ENCODE data around the gene HEATR1. TPM values are rescaled to one million over a fixed set of nuclear protein-coding genes. Genes with fewer than 3 reads are reported as not detected.
"Not testable (repeated sequence)": the region's sequence is repeated elsewhere in the genome, so short reads cannot be mapped to it uniquely, and the experiment has no call there.

HEATR1 gene
- total and polyA plus RNA-seq, 3 donors from 2014 or later, result 27.9 to 57.7 (median 51.7) TPM

DNA sequence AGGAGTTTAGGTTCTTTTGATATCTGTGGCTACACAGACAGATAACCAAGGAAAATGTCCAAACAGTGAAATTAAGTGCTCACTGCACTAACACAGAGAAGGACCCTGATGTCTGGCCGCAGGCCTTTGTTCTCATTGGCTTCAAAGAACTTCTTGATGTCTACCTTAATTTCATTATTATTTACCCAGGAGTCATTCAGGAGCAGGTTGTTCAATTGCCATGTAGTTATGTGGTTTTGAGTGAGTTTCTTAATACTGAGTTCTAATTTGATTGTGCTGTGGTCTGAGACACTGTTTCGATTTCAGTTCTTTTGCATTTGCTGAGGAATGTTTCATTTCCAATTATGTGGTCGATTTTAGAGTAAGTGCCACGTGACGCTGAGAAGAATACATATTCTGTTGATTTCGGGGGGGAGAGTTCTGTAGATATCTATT is 95.7 kb downstream of the HEATR1 start:
- no peak overlapping the region for H3K4me3 ChIP-seq
- H3K27me3 ChIP-seq, result no peaks in the 10 kb centered on the region
- intact Hi-C loops (cut with DNase I; ENCODE audit: low total_unique reads), result no loop called here
- no peaks in the 10 kb centered on the region for H3K36me3 ChIP-seq (ENCODE audit: low read depth, missing control alignments)
- 64 to 77% methylated on average over 6 of the region's 6 CpGs for WGBS, 2 donors
- no peak for DNase-seq
- peaks cover 9% of the 10 kb centered on the region for H3K4me1 ChIP-seq
- TF ChIP-seq POLR2A (IDR thresholded peaks at IDR 0.05) (no peak), CTCF (IDR thresholded peaks at IDR 0.05) (no peak)
- peak overlapping the region; percentile 15 to 19 for H3K27ac ChIP-seq
- no peaks in the 10 kb centered on the region for H3K9me3 ChIP-seq

- intact Hi-C loops (cut with DNase I; ENCODE audit: low total_unique reads), result no loop called here
- H3K27ac ChIP-seq, result peak overlapping the region in 1 of 2 donors; percentile 23
- peaks cover 20% of the 10 kb centered on the region for H3K4me1 ChIP-seq
- 62% methylated on average over 5 of the region's 5 CpGs for WGBS, 2 donors
- H3K36me3 ChIP-seq (ENCODE audit: low read depth, missing control alignments), result no peaks in the 10 kb centered on the region
- peak; percentile 77 for DNase-seq
- TF ChIP-seq CTCF (IDR thresholded peaks at IDR 0.05) (no peak), POLR2A (IDR thresholded peaks at IDR 0.05) (no peak)
- no peaks in the 10 kb centered on the region for H3K9me3 ChIP-seq
- no peaks in the 10 kb centered on the region for H3K27me3 ChIP-seq
- no peak overlapping the region for H3K4me3 ChIP-seq
Measured at GRCh38 chr1:236507022-236507700, 97.2 kb downstream of the HEATR1 start.

GRCh38 chr1:236504338-236504737 is 100.0 kb downstream of the HEATR1 start:
- DNase-seq; H3K27me3 ChIP-seq; H3K4me3 ChIP-seq; H3K9me3 ChIP-seq; intact Hi-C loops (cut with DNase I; ENCODE audit: low total_unique reads); H3K36me3 ChIP-seq (ENCODE audit: low read depth, missing control alignments): not testable (repeated sequence)
- Histone ChIP-seq H3K4me1 (peaks cover 20% of the 10 kb centered on the region), H3K27ac (peak overlapping the region in 1 of 2 donors; percentile 23)
- WGBS, 2 donors, result 57 to 70% methylated on average over 3 of the region's 3 CpGs

GRCh38 chr1:236502972-236503639 is 101.2 kb downstream of the HEATR1 start:
- WGBS, 2 donors, result 20 to 27% methylated on average over 15 of the region's 15 CpGs
- Histone ChIP-seq H3K27me3 (no peaks in the 10 kb centered on the region), H3K36me3 (ENCODE audit: low read depth, missing control alignments) (no peaks in the 10 kb centered on the region)

More at GRCh38 chr1:236502972-236503639, 101.2 kb downstream of the HEATR1 start:
- peaks cover 20% of the 10 kb centered on the region for H3K4me1 ChIP-seq
- peak overlapping the region in 1 of 2 donors; percentile 12 for H3K4me3 ChIP-seq
- intact Hi-C loops (cut with DNase I; ENCODE audit: low total_unique reads), result no loop called here
- no peak for TF ChIP-seq CTCF (IDR thresholded peaks at IDR 0.05)
- no peak for TF ChIP-seq POLR2A (IDR thresholded peaks at IDR 0.05)
- peak overlapping the region; percentile 16 to 76 for H3K27ac ChIP-seq
- no peaks in the 10 kb centered on the region for H3K9me3 ChIP-seq
- peak; percentile 46 for DNase-seq

Data from testis (tissue), 3 donors.